ENCODE measurements around the gene DMKN.
A peak's percentile ranks its signal among the peaks of the same experiment; 100 is the strongest.

Gene DMKN

GRCh38 chr19:35460608-35461007 is 52.8 kb downstream of the DMKN start:
- no peak for DNase-seq

GRCh38 chr19:35459414-35460082 is 53.9 kb downstream of the DMKN start:
- no peak for DNase-seq

- no peak for DNase-seq
These were observed 54.6 kb downstream of the DMKN start for GRCh38 chr19:35458731-35459391.

- DNase-seq: no peak
These were observed 55.3 kb downstream of the DMKN start for GRCh38 chr19:35458192-35458591.

- DNase-seq: no peak
These were observed 56.3 kb downstream of the DMKN start for GRCh38 chr19:35457173-35457572.

- DNase-seq: no peak
These were observed 57.7 kb downstream of the DMKN start for GRCh38 chr19:35455616-35456201.

GRCh38 chr19:35454663-35455062 is 58.8 kb downstream of the DMKN start:
- DNase-seq: no peak

GRCh38 chr19:35451338-35452096 is 61.9 kb downstream of the DMKN start:
- peak; percentile 21 for DNase-seq

- DNase-seq: no peak
These were observed 63.9 kb downstream of the DMKN start for GRCh38 chr19:35449359-35450043.

- DNase-seq: no peak
These were observed 65.6 kb downstream of the DMKN start, which contains the start of gene FFAR2 for GRCh38 chr19:35447606-35448469. FFAR2 (plus strand) TSS chr19:35448257; CDS start chr19:35449715, 1,458 bp downstream.
